ENCODE measurements around the gene SEPSECS. TPM values are rescaled to one million over a fixed set of nuclear protein-coding genes. Genes with fewer than 3 reads are reported as not detected.

The SEPSECS gene
- 9.3 and 10.8 TPM in 2 replicates for total RNA-seq

DNA sequence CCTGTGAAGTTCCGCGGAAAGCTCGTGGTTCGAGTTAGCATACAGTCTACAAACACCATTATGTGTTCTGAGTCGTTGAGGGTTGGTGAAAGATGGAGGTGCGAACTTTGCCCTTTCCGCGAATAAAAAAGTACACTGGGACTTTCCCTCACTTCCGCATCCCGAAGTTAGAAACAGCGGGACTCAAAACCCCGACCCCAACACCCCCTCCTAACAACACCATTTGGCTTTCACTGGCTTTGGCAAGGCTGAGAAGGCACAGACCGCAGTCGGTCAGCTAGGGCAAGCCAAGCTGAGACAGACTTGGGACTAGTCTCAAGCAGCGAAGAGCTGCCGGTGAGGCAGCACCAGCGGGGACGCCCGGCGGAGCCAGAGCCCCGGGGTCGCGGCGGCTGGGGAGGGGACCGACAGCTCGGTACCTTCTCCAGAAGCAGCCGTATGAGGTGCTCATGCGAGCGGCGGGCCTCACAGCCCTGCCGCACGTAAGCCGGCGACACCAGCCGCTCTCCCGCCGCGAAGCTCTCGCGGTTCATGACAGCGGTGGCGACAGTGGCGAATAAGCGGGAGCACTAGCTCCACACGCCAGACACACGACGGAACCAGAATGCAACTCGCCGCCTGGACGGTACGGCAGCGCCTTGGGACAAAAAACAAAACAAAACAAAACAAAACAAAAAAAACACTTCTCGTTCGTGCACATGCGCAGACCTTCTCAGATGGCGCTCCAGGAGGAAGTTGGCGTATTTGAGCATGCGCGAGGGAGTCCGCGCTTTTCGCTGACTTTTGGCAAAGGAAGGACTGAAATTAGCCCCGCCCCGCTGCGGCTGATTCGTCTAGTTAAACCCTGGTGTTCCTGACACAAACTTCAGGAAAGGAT, at the start of gene SEPSECS:
TSS of gene SEPSECS (minus strand) at position 613 of the 877 bp plus-strand sequence. CDS start at position 533, 80 bp downstream.

Other genes with a start within 250 kb of the SEPSECS start
- gene CCDC149, start 247.4 kb downstream of the SEPSECS start, total RNA-seq, result 8.6 and 10.8 TPM in 2 replicates
- under 0.01 and 0.14 TPM in 2 replicates for gene LGI2, start 129.5 kb downstream of the SEPSECS start, total RNA-seq
- 41.8 and 45.1 TPM in 2 replicates for gene PI4K2B, start 73.6 kb upstream of the SEPSECS start, total RNA-seq
- gene ZCCHC4, start 152.3 kb upstream of the SEPSECS start, total RNA-seq, result 17.5 and 19.1 TPM in 2 replicates
- gene ANAPC4, start 216.8 kb upstream of the SEPSECS start, total RNA-seq, result 39.3 and 51.7 TPM in 2 replicates